ENCODE measurements around the gene ZNF865. TPM values are rescaled to one million over a fixed set of nuclear protein-coding genes. Genes with fewer than 3 reads are reported as not detected.

ZNF865 gene
- total RNA-seq, 1 donor from 2014 or later: 0.79 TPM

- DNase-seq (ENCODE audit: low read depth in 2 of 2): no peak
These were observed 39.5 kb downstream of the ZNF865 start for GRCh38 chr19:55644842-55645511.

- no peak for DNase-seq (ENCODE audit: low read depth in 2 of 2)
These were observed 40.0 kb downstream of the ZNF865 start for GRCh38 chr19:55645512-55645881.

GRCh38 chr19:55646889-55647731 is 41.7 kb downstream of the ZNF865 start:
- DNase-seq (ENCODE audit: low read depth in 2 of 2): no peak

- DNase-seq (ENCODE audit: low read depth in 2 of 2): peak; percentile 70 to 79
These were observed 42.5 kb downstream of the ZNF865 start, which contains the start of gene CCDC106 for GRCh38 chr19:55647732-55648584. TSS of gene CCDC106 (plus strand) at chr19:55648212. CDS start at chr19:55649047, 835 bp downstream.

GRCh38 chr19:55648585-55649267 is 43.3 kb downstream of the ZNF865 start:
- DNase-seq (ENCODE audit: low read depth in 2 of 2): no peak

GRCh38 chr19:55649268-55650125 is 44.0 kb downstream of the ZNF865 start:
- no peak for DNase-seq (ENCODE audit: low read depth in 2 of 2)

- DNase-seq (ENCODE audit: low read depth in 2 of 2): no peak
These were observed 44.7 kb downstream of the ZNF865 start for GRCh38 chr19:55650126-55650557.

GRCh38 chr19:55650602-55651230 is 45.3 kb downstream of the ZNF865 start:
- no peak for DNase-seq (ENCODE audit: low read depth in 2 of 2)

- DNase-seq (ENCODE audit: low read depth in 2 of 2): no peak
These were observed 45.8 kb downstream of the ZNF865 start for GRCh38 chr19:55651236-55651635.

GRCh38 chr19:55652311-55653128 is 47.1 kb downstream of the ZNF865 start:
- DNase-seq (ENCODE audit: low read depth in 2 of 2): no peak

GRCh38 chr19:55653651-55654322 is 48.3 kb downstream of the ZNF865 start:
- peak; percentile 99 for DNase-seq (ENCODE audit: low read depth in 2 of 2)

- peak; percentile 99 to 100 for DNase-seq (ENCODE audit: low read depth in 2 of 2)
These were observed 48.9 kb downstream of the ZNF865 start for GRCh38 chr19:55654323-55654867.

GRCh38 chr19:55654868-55655647 is 49.6 kb downstream of the ZNF865 start, which contains the start of gene U2AF2:
TSS of gene U2AF2 (plus strand) at chr19:55655035. CDS start at chr19:55655105, 70 bp downstream.
- peak; percentile 94 to 97 for DNase-seq (ENCODE audit: low read depth in 2 of 2)

- DNase-seq (ENCODE audit: low read depth in 2 of 2): no peak
These were observed 50.2 kb downstream of the ZNF865 start for GRCh38 chr19:55655648-55656040.

- DNase-seq (ENCODE audit: low read depth in 2 of 2): no peak
These were observed 51.1 kb downstream of the ZNF865 start for GRCh38 chr19:55656552-55656951.

GRCh38 chr19:55656988-55657747 is 51.7 kb downstream of the ZNF865 start:
- DNase-seq (ENCODE audit: low read depth in 2 of 2): peak in 1 of 2 donors; percentile 23
